ENCODE data around the gene LIN37.
"Not testable (repeated sequence)": the region's sequence is repeated elsewhere in the genome, so short reads cannot be mapped to it uniquely, and the experiment has no call there.

LIN37 gene

DNA sequence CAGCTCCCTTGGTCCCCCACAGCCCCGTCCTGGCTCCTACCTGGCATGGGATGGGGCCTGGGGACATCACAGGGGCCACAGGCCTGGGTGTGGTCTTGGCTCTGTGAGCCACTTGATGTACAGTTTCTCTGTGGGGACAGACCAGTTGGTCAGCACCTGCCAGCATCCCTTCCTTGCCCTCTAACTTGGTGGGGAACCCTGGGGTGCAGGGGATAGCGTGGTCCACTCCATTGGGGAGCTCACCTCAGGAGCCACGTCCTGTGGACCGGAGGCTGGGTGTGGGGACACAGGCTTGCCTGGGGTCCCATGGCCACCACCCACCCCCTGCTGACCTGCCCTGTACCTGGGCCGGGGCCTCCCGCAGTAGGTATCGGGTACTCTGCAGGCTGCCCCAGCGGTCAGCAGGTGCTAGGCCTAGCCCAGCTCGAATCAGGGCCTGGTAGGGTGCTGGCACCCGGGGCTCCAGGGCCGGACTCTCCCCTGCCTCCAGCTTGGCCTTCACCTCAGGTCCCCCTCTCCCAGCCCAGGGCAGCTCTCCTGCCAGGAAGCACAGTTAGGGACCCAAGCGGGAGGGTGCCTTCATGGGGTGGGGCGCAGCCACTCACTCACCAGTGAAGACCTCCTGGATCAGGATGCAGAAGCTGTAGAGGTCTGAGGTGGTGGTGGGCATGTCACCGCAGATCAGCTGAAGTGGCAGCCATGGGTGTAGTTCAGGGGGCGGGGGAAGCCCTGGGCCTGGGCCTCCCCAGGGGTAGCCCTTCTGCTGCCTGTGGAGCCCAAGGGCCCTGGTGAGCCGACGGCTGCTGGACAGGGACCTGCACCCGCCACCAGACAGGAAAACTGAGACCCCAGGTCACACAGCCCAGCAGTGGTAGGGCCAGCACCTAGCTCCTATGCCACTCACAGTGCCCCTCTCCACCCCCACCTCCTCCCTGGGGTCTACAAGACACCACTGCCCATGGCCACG lies 41.9 kb downstream of the LIN37 start:
- ATAC-seq (no peak), DNase-seq (no peak)

DNA sequence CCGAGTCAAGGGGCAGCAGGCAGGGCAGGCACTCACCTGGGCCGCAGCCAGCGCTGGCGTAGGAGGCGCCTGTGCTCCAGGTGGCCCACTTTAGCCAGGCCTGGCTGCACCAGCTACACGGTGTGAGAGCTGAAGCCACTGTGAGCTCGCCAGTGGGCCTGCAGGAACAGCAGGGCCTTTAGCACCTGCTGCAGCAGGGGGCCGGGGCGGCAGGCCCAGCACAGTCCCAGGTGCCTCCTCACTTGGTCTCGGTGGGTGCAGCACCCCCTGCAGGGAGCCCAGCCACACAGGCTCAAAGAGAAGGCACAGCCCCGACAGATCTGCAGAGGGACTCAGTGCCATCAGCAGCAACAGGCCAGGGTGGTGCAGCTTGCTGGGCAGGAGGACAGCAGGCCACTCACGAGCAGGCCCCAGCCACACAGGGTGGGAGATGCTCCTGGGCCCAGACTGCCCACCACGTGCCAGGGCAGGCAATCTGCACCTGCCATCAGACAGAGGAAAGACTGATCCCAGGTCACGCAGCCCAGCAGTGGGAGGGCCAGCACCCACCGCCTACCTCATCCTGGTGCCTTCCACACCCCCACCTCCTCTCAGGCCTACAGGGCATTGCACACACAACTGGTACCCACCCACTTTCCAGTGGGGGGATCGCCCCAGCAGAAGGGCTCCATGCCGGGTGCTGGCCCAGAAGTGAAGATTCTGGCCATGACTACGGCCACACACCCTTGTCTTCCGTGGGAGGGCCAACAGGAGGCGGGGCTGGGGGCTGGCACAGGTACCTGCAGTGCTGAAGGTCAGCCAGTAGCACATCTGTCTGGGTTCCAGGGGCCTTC lies 42.8 kb downstream of the LIN37 start:
- no peak for ATAC-seq
- DNase-seq: peak; percentile 24

DNA sequence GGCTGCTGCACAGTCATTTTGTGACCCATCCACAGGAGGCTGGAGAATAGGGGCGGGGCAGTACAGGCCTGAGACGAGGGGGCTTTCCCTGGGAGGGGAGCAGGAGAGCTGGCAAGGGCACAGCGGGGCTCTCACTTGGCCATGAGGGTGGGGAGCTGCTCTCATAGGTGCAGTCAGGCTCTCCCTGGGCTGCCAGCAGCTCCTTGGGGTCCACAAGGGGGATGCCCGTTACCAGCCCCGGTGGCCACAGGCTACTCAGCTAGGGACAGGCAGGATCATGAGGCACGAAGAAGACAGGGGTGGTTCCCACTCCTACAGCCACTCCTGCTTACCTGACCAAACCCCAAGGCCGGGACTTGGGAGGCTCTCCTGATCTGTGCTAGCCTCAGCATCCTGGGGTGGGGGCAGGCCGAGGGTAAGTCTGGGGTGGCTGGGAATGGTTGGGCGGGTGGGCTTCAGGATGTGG lies 43.5 kb downstream of the LIN37 start:
- no peak for ATAC-seq
- DNase-seq: no peak

DNA sequence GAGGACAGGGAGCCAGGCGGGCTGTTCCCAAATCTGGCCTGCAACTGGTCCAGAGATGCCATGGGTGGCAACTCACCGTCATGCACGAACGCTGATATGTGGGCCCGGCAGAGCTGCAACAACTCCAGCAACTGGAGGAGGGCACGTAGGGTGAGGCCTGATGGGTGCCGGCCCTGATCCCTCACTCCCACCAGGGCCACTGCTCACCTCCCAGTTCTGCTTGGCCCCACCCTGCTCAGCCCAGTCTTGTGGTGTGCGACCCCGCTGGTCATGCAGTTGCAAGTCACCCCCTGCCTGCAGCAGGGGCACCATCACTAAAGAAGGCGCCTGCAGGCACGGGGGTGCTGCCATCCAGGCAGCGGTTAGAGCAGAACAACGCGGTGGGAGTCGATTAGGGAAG lies 43.9 kb downstream of the LIN37 start:
- no peak for DNase-seq

DNA sequence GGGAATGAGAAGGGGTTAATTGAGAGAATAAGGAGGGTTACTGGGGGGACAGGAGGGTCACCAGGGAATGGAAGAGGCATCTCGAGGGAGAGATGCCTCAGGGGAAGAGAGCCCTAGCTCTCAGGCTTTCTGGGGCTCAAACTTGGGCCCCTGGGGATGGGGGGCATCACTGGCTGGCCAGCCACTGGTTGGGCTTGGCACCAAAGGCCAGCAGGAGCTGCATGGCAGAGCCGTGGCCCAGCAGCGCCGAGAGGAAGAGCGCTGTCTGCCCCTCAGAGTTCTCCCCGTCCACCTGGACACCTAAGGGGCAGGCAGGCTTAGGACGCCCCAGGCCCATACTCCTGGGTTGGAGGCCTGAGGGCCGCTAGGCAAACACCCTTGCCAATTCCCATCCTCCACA lies 44.5 kb downstream of the LIN37 start:
- DNase-seq (no peak), ATAC-seq (no peak)

More for the DNA sequence above, 43.9 kb downstream of the LIN37 start:
- no peak for ATAC-seq

DNA sequence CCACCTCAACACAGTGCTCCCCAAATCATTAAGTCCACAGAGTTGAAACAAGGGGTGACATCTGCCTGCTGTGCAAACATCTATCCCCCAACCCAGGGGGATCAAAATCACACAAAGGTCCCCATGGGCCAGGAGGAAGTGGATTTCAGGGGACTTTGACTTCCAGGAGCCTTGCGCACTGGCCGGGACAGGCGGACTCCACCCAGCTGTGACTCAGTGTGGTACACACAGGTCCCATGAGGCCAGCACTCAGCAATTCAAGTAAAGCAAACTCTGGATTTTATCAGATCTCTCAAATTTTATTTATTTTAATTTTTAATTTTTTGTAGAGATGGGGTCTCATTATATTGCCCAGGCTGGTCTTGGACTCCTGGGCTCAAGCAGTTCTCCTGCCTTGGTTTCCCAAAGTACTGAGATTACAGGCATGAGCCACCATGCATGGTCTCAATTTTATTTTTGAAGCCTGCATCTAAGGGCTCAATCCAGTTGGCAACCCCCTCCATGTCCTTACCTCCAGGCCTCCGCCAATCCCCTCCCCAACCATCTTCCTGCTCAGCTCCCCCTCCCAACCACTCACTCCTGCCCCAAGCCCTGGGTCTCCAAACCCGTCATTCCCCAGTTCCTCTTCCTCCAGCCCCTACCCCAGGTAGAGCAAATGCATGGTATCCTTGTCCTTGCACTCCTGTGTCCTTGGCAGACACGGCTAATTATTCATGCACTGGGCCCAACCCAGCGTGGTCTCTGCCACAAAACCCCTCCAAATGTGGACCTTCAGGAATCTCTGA lies 45.2 kb downstream of the LIN37 start:
- ATAC-seq (no peak), DNase-seq (no peak)

DNA sequence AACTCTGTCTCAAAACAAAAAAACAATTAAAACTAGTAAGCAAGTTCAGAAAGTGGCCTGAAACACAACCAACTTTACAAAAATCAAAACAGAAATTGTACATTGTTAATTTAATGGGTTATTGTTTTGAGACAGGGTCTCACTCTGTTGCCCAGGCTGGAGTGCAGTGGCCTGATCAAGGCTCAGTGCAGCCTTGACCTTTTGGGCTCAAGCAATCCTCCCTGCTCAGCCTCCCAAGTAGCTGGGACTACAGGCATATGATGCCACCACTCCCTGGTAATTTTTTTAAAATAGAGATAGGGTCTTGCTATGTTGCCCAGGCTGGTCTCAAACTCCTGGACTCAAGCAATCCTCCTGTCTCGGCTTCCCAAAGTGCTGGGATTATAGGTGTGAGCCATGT lies 47.2 kb downstream of the LIN37 start:
- DNase-seq, ATAC-seq: not testable (repeated sequence)

DNA sequence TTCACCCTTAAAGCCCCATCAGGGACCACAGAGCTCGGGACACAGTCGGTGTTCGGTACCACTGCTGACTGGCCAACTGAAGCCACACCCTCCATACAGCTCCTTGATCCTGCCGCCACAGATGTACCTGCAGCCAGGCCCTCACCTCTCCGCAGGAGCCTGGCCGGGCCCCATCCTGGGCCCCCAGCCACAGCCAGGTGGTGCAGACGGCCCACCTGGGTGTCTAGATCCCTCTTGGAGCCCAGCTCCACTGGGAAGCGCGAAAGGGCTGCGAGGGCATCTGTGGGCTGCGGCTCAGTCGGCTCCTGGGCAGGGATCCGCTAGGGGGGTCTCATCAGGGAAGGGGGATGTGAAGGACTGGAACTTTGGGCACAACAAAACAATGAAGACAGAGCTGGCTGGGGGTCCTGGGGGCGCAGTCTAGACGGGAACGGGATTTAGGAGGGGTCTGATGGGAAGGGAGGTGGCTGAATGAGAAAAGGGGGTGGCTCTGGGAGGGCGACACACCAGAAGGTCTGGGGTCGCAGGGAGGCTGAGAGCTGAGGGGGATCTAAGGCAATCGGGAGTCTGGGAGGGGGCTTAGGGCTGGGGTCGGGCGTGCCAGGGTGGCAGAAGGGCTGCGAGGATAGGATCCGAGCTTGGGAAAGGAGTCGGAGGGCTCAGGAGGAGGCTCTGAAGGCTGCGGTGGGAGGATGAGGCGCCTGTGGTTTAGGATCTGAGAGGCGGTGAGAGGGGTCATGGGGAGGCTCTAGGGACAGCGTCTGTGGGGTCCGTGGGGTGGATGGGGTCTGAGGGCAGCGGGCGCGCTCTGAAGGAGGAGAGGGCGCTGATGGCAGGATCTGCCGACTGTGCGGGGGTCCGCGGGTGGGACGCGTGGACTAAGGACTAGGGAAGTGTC lies 48.5 kb downstream of the LIN37 start:
- ATAC-seq (no peak), DNase-seq (no peak)

DNA sequence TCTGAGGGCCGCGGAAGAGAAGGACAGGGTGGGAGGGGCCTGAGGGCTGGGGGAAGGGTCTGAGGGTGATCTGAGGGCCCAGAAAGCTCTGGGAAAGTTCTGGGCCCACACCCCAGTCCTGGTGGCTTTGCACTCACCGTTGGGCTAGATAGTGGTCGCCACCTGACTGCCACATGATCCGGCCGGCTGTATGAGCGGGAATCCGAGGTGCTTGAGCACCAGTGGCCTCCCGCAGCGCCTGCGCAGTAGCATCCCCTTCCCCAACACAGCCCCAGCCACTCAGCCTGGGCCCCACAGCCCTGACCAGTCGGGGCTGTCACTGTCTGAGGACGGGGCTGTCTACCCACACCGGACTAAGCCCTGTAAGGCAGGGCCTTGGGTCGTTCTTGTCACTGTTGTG lies 49.3 kb downstream of the LIN37 start:
- DNase-seq: peak; percentile 30
- peak; percentile 30 for ATAC-seq

DNA sequence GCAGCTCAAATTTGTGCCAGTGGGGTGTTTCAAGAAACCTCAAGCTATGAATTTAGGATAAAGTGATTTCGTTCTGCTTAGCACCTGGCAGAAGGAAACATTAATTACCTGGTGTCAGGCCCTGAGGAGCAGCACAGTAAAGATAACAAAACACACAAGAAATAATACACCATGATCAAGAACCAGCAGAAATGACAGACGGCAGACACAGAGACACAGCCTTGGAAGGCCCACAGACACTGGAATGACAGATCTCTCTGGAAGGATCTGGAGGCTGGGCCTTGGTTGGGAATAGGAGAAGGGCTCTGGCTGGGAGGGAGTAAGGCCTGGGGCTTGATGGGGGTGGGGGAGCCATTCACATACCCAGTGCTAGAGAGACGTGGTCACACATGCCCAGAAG lies 53.5 kb downstream of the LIN37 start:
- ATAC-seq (no peak), DNase-seq (no peak)

Measured in stimulated activated naive CD8-positive, alpha-beta T cell treated with anti-CD3 and anti-CD28 coated beads, Interleukin-15, Interleukin-2, amounts not matched to agents 100 U/mL and 50 U/mL, for 24 hours (primary cell).